ENCODE measurements around the gene CEACAM7.

Gene CEACAM7

DNA sequence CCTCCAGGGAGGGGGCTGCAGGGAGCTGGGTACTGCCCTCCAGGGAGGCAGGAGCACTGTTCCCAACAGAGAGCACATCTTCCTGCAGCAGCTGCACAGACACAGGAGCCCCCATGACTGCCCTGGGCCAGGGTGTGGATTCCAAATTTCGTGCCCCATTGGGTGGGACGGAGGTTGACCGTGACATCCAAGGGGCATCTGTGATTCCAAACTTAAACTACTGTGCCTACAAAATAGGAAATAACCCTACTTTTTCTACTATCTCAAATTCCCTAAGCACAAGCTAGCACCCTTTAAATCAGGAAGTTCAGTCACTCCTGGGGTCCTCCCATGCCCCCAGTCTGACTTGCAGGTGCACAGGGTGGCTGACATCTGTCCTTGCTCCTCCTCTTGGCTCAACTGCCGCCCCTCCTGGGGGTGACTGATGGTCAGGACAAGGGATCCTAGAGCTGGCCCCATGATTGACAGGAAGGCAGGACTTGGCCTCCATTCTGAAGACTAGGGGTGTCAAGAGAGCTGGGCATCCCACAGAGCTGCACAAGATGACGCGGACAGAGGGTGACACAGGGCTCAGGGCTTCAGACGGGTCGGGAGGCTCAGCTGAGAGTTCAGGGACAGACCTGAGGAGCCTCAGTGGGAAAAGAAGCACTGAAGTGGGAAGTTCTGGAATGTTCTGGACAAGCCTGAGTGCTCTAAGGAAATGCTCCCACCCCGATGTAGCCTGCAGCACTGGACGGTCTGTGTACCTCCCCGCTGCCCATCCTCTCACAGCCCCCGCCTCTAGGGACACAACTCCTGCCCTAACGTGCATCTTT, 12.5 kb upstream of the CEACAM7 start:
- no peak for DNase-seq (ENCODE audit: low read depth)

- DNase-seq (ENCODE audit: low read depth) = no peak
Observed at GRCh38 chr19:41699968-41700323, 11.9 kb upstream of the CEACAM7 start.

- DNase-seq (ENCODE audit: low read depth) = no peak
Observed at GRCh38 chr19:41699231-41699967, 11.3 kb upstream of the CEACAM7 start.

GRCh38 chr19:41698746-41699230, 10.7 kb upstream of the CEACAM7 start:
- no peak for DNase-seq (ENCODE audit: low read depth)

GRCh38 chr19:41697198-41697855, 9.3 kb upstream of the CEACAM7 start:
- DNase-seq (ENCODE audit: low read depth) = no peak

- DNase-seq (ENCODE audit: low read depth) = no peak
Observed at GRCh38 chr19:41696402-41697197, 8.5 kb upstream of the CEACAM7 start.

- no peak for DNase-seq (ENCODE audit: low read depth)
Observed at GRCh38 chr19:41695745-41696144, 7.7 kb upstream of the CEACAM7 start.

DNA sequence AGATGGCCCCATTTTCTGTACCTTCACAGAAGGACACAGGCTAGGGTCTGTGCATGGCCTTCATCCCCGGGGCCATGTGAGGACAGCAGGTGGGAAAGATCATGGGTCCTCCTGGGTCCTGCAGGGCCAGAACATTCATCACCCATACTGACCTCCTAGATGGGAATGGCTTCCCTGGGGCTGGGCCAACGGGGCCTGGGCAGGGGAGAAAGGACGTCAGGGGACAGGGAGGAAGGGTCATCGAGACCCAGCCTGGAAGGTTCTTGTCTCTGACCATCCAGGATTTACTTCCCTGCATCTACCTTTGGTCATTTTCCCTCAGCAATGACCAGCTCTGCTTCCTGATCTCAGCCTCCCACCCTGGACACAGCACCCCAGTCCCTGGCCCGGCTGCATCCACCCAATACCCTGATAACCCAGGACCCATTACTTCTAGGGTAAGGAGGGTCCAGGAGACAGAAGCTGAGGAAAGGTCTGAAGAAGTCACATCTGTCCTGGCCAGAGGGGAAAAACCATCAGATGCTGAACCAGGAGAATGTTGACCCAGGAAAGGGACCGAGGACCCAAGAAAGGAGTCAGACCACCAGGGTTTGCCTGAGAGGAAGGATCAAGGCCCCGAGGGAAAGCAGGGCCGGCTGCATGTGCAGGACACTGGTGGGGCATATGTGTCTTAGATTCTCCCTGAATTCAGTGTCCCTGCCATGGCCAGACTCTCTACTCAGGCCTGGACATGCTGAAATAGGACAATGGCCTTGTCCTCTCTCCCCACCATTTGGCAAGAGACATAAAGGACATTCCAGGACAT, 7.0 kb upstream of the CEACAM7 start:
- no peak for DNase-seq (ENCODE audit: low read depth)

- no peak for DNase-seq (ENCODE audit: low read depth)
Observed at GRCh38 chr19:41694196-41694595, 6.1 kb upstream of the CEACAM7 start.

DNA sequence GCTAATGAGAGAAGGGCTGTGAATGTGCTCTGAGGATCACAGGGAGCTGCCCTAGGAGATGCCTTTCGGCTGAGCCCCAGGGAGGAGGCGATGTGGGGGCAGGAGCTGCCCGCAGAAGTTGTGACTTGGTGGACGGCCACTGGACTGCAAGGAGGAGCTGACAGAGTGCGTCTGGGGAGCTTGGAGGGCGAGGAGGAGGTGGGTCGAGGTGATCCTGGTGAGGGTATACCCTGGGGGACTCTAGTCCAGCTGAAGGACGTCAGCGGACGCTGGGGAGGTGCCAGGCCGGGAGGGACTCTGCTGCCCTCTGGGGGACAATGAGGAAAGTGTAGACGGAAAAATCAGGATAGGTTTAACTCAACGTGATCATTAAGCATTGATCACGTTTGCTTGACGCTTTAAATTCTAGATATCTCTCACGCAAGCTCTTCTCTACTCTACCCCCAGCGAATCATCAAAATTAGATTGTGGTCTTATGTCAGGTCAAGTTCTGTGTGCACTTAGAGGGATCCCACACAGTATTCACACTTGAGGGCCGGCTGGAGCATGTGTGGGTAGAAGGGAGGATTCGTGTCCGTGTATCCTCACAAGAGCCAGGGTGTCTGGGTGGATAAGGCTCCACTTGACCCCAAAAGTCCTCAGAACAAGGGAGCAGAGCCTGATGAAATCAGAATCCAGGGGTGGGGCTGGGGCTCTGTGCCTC, 3.3 kb upstream of the CEACAM7 start:
- no peak for DNase-seq (ENCODE audit: low read depth)

- DNase-seq (ENCODE audit: low read depth) = no peak
Observed at GRCh38 chr19:41690801-41691065, 2.7 kb upstream of the CEACAM7 start.

DNA sequence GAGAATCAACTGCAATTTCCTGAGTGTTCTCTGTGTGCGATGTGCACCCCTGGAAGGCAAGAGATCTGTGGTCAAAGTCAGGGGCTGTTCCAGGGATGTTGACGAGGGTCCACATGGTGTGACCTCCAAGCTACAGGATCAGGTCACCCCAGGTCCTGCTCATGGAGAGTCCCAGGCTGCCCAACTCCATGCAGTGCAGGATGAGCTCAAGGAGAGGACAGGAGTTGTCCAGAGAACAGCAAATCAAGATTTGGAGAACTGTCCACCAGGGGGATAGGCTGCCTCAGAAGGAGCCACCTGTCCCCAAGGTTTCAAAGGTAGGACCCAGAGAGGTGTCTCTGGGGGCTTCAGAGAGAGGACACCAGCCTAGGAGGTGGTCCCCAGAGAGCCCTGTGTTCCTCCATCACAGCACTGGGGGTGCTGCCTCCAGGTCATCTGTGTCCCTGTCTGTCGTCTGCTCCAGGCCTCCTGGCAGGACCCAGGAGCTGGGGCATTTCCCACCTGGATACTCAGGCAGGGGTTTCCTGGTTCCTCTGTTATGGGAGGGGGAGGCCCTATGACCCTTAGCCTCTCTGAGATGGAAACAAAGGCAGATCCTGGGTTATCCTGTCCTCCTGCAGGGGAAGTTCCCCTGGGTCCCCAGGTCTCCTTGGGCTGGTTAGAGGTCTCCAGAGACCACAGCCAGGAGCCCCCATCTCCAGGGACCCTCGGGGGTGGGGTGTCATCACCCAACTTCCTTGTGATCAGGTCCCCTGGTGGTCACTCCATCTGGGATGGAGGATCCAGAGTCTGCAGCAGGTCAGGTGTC, 2.1 kb upstream of the CEACAM7 start:
- no peak for DNase-seq (ENCODE audit: low read depth)

DNA sequence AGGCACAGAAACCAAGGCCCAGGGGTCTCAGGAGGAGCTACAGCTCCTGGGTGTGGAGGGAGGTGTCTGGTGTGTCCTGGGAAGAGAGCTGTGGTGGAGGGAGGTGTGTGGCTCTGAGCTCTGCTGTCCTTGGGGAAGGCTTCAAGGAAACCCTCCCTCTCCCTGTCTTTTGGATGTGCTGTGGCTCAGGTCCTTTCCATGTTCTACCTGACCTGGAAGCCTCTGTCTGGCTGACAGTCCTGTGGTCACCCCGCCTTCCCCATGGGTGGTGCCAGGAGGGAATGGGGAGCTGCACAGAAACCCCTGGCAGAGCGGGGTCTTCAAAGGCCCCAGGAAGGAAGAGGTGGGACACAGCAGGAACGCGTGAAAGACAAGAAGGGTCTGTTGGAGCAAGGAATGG, 617 bp upstream of the CEACAM7 start:
- no peak for DNase-seq (ENCODE audit: low read depth)

DNA sequence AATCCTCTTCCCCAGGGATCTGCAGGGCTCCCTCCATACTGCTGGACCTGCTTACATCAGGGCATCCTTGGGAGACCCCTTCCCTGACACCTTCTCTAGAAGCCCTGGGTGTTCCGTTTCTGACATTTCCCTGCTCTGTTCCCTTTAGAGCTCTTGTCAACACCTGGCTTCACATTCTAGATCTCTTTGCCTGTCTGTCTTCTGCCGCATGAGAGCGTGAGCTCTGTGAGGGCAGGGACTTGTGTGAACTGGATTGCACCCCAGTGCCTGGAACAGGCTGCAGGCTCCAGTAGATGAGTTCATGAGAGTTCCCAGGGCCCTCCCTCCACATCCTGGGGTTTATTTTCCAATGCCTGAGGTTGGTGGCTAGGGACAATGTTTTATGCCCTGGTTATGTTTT, 651 bp downstream of the CEACAM7 start:
- no peak for DNase-seq (ENCODE audit: low read depth)

GRCh38 chr19:41682437-41682836, 5.6 kb downstream of the CEACAM7 start:
- DNase-seq (ENCODE audit: low read depth) = no peak

- DNase-seq (ENCODE audit: low read depth) = no peak
Observed at GRCh38 chr19:41671486-41671885, 16.6 kb downstream of the CEACAM7 start.

DNA sequence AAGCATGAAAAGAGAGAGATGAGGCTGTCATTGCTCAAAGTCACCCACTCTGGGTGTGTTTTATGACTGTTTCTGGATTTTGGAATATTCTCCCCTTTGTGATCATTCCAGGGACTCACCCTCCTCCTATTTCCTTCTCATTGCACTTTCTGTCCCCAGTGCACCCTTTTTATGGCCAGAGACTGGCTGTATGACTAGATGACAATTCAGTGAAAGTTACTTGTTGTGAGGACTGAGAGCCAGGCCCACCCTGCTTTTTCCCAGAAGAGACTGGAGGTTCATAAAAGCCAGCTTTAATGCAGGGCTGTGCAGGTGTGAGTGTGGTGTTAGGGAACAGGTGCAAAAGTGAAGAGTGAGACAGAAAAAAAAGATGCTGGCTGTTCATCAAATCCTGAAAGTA, 17.3 kb downstream of the CEACAM7 start:
- DNase-seq (ENCODE audit: low read depth) = no peak

GRCh38 chr19:41668315-41668714, 19.8 kb downstream of the CEACAM7 start:
- no peak for DNase-seq (ENCODE audit: low read depth)

GRCh38 chr19:41666075-41666474, 22.0 kb downstream of the CEACAM7 start:
- DNase-seq (ENCODE audit: low read depth) = no peak

DNA sequence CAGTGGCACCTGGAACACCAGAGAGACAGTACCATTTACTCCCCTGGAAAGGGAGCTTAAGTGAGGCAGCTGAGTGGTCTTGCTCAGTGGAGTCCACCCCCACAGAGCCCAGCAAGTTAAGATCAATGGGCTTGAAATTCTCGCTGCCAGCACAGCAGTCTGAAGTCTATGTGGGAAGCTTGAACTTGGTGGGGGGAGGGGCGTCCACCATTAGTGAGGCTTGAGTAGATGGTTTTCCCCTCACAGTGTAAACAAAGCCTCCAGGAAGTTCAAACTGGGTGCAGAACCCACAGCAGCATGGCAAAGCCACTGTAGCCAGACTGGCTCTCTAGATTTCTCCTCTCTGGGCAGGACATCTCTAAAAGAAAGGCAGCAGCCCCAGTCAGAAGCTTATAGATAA, 30.9 kb downstream of the CEACAM7 start:
- no peak for DNase-seq (ENCODE audit: low read depth)

Measured in amniotic epithelial cell (primary cell).